CD14-positive monocyte (primary cell): ENCODE measurements around the gene LATS2. TPM values are rescaled to one million over a fixed set of nuclear protein-coding genes. Genes with fewer than 3 reads are reported as not detected.

ENCODE experiments used
- DNase-seq, 3 donors: peaks; one replicate each; pipeline ENCODE4 v3.0.0-alpha.2; 2011 to 2022
- H2AFZ ChIP-seq: 2 replicates; pipeline ENCODE4 v1.6.0; 2012; ENCODE audit warnings: mild to moderate bottlenecking, low read depth, low read length, inconsistent platforms; ENCODE audit not compliant: insufficient read depth, poor library complexity, severe bottlenecking
- H3K27ac ChIP-seq, 2 donors: 1 replicate in 1 of 2; 2 replicates in 1 of 2; pipeline ENCODE4 v1.5.1; 2012 to 2013; ENCODE audit warnings: low read length in 2 of 2, control low read depth in 1 of 2, inconsistent platforms in 1 of 2, low read depth in 1 of 2, mild to moderate bottlenecking in 1 of 2
- H3K27me3 ChIP-seq, 2 donors: one replicate each; pipeline versions ENCODE4 v1.6.0 to v1.6.1; 2011 to 2013; ENCODE audit warnings: low read length in 2 of 2; ENCODE audit not compliant: control insufficient read depth in 2 of 2, insufficient read depth in 2 of 2
- H3K36me3 ChIP-seq, 2 donors: replicated peaks in 1 of 2; 1 replicate in 1 of 2; 2 replicates in 1 of 2; pipeline versions ENCODE4 v1.5.1 to v1.6.1; 2012 to 2013; ENCODE audit warnings: low read length in 2 of 2, control low read depth in 1 of 2, inconsistent platforms in 1 of 2, mild to moderate bottlenecking in 1 of 2; ENCODE audit not compliant: insufficient read depth in 2 of 2, control insufficient read depth in 1 of 2
- H3K4me1 ChIP-seq, 2 donors: 1 replicate in 1 of 2; 2 replicates in 1 of 2; pipeline versions ENCODE4 v1.5.1 to v1.6.1; 2012 to 2013; ENCODE audit warnings: low read length in 2 of 2, control low read depth in 1 of 2, inconsistent platforms in 1 of 2, mild to moderate bottlenecking in 1 of 2, moderate library complexity in 1 of 2; ENCODE audit not compliant: insufficient read depth in 2 of 2, control insufficient read depth in 1 of 2
- H3K4me2 ChIP-seq: replicated peaks from 2 replicates; pipeline ENCODE3; 2012; ENCODE audit warnings: low read length, moderate library complexity, mild to moderate bottlenecking; ENCODE audit not compliant: poor library complexity, severe bottlenecking; ENCODE audit errors: extremely low read depth
- H3K4me3 ChIP-seq, 3 experiments: fragments of 200-600 bp in 1 of 3; sonication (generic) in 1 of 3; replicated peaks in 1 of 3; 1 replicate in 2 of 3; 2 replicates in 1 of 3; pipeline ENCODE4 v1.5.1; 2011 to 2013; ENCODE audit warnings: low read length in 3 of 3, mild to moderate bottlenecking in 3 of 3, control low read depth in 2 of 3, low read depth in 2 of 3, inconsistent platforms in 1 of 3, moderate library complexity in 1 of 3
- H3K79me2 ChIP-seq: 2 replicates; pipeline ENCODE4 v1.6.0; 2012; ENCODE audit warnings: mild to moderate bottlenecking, control low read depth, inconsistent platforms, low read length, moderate library complexity; ENCODE audit not compliant: insufficient read depth
- H3K9ac ChIP-seq: 2 replicates; pipeline ENCODE4 v1.6.0; 2017; ENCODE audit warnings: low read length, mild to moderate bottlenecking; ENCODE audit not compliant: insufficient read depth, poor library complexity, severe bottlenecking
- H3K9me3 ChIP-seq, 2 donors: replicated peaks in 1 of 2; 1 replicate in 1 of 2; 2 replicates in 1 of 2; pipeline versions ENCODE4 v1.5.1 to v1.6.1; 2012 to 2013; ENCODE audit warnings: low read length in 2 of 2, control low read depth in 1 of 2; ENCODE audit not compliant: control insufficient read depth in 1 of 2, insufficient read depth in 1 of 2
- H4K20me1 ChIP-seq: 2 replicates; pipeline ENCODE4 v1.6.0; 2012; ENCODE audit warnings: mild to moderate bottlenecking, low read length, control low read depth, moderate library complexity; ENCODE audit not compliant: insufficient read depth
- H3K27ac Mint-ChIP-seq, 7 donors: one replicate each; pipeline ENCODE4 v1.8.0; 2020; ENCODE audit warnings: mild to moderate bottlenecking in 7 of 7, mixed read lengths in 7 of 7, moderate library complexity in 6 of 7, inconsistent platforms in 2 of 7
- H3K27me3 Mint-ChIP-seq, 3 donors: one replicate each; pipeline ENCODE4 v1.8.0; 2021 to 2022; ENCODE audit warnings: low read depth in 3 of 3, mild to moderate bottlenecking in 3 of 3, mixed read lengths in 3 of 3, moderate library complexity in 3 of 3, inconsistent platforms in 1 of 3
- H3K36me3 Mint-ChIP-seq, 2 donors: one replicate each; pipeline ENCODE4 v1.8.0; 2020; ENCODE audit warnings: mixed read lengths in 2 of 2, inconsistent platforms in 1 of 2, mild to moderate bottlenecking in 1 of 2
- H3K4me1 Mint-ChIP-seq: one replicate; pipeline ENCODE4 v1.8.0; 2020; ENCODE audit warnings: mild to moderate bottlenecking, mixed read lengths
- H3K4me3 Mint-ChIP-seq, 2 donors: one replicate each; pipeline ENCODE4 v1.8.0; 2020; ENCODE audit warnings: mild to moderate bottlenecking in 2 of 2, mixed read lengths in 2 of 2, moderate library complexity in 1 of 2
- H3K9me3 Mint-ChIP-seq, 7 donors: one replicate each; pipeline ENCODE4 v1.8.0; 2020 to 2022; ENCODE audit warnings: mixed read lengths in 7 of 7, mild to moderate bottlenecking in 6 of 7, moderate library complexity in 6 of 7, inconsistent platforms in 2 of 7
- WGBS: methylation state at CpG from one replicate; pipeline ENCODE4 v1.1.5; 2013; ENCODE audit warnings: missing lambda C conversion rate; ENCODE audit not compliant: insufficient coverage; 5-methylcytosine and 5-hydroxymethylcytosine counted together
- intact Hi-C, 2 donors: fragments of 100-400 bp; cut with micrococcal nuclease; formaldehyde crosslinking; loops; one replicate each; pipeline versions ENCODE4 v1.15.0 to v1.15.1; 2023
- polyA plus RNA-seq, 3 donors: library from polyadenylated mRNA; depleted of rRNA in 1 of 3; unstranded in 2 of 3; stranded (reverse) in 1 of 3; fragments of 300-500 nt in 2 of 3; fragments of >200 nt in 1 of 3; fragmentation: Illumina TruSeq in 2 of 3; gene quantifications; 1 replicate in 2 of 3; 2 replicates in 1 of 3; pipeline ENCODE4 v1.2.3, GENCODE V29; 2012 to 2021
- TF ChIP-seq, protein P1 (sequence below): fragments of 200-600 bp; IDR thresholded peaks from one replicate; pipeline ENCODE4 v1.8.0; 2022; ENCODE audit warnings: antibody characterized with exemption, mild to moderate bottlenecking

The LATS2 gene
- polyA plus RNA-seq, 3 donors: 0.96 to 11.2 (median 1.0) TPM

DNA sequence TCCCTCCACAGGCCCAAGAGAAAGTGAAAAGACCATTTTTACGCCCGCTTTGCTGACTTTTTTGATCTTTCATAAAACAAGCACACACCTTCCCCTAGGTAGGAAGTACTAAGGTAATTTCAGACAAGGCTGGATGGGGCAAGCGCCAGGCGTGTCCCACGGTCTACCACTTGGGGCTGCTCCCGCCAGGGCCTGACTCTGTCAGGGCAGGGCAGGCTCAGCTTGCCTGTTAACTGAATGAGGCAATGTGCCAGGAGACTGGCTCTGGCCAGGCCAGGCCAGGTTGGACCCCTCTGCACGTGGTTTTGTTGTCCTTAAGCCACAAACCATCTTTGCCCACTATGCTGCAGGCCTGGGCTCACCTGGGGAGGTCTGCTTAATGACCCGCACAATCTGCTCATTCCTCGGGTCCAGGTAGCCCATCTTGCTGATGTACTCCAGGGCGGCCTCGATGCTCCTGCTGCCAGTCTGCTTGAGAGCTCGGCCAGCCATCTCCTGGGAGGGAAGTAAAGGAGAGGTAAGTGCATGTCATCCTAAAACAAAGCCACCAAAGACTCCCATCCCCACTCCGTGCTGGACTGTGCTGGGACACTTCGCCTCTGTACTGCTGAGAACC is 70.4 kb downstream of the LATS2 start:
- TF ChIP-seq, protein P1, sequence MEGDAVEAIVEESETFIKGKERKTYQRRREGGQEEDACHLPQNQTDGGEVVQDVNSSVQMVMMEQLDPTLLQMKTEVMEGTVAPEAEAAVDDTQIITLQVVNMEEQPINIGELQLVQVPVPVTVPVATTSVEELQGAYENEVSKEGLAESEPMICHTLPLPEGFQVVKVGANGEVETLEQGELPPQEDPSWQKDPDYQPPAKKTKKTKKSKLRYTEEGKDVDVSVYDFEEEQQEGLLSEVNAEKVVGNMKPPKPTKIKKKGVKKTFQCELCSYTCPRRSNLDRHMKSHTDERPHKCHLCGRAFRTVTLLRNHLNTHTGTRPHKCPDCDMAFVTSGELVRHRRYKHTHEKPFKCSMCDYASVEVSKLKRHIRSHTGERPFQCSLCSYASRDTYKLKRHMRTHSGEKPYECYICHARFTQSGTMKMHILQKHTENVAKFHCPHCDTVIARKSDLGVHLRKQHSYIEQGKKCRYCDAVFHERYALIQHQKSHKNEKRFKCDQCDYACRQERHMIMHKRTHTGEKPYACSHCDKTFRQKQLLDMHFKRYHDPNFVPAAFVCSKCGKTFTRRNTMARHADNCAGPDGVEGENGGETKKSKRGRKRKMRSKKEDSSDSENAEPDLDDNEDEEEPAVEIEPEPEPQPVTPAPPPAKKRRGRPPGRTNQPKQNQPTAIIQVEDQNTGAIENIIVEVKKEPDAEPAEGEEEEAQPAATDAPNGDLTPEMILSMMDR: peak; percentile 7
- whole genome bisulfite sequencing: 88% methylated on average over 5 of the region's 14 CpGs
- peaks cover 23% of the 10 kb centered on the region for H3K79me2 ChIP-seq

GRCh38 chr13:20989656-20990321 is 71.6 kb downstream of the LATS2 start:
- H3K27me3 Mint-ChIP-seq: peaks cover 0 to 2% (median 0%) of the 10 kb centered on the region in 3 donors
- no peak overlapping the region for H3K4me3 ChIP-seq
- no peak for DNase-seq
- H3K27ac ChIP-seq: peak overlapping the region in 1 of 2 donors; percentile 48
- H3K4me3 Mint-ChIP-seq: no peak overlapping the region
- peaks cover 49 to 79% of the 10 kb centered on the region in 2 donors for H3K36me3 ChIP-seq
- H3K36me3 Mint-ChIP-seq: peaks cover 66 to 73% of the 10 kb centered on the region in 2 donors
- H3K4me2 ChIP-seq: no peak overlapping the region
- peaks cover 14% of the 10 kb centered on the region for H3K4me1 Mint-ChIP-seq
- peak overlapping the region in 6 of 7 donors; percentile 4 to 52 (median 28) for H3K27ac Mint-ChIP-seq
- H2AFZ ChIP-seq: no peak overlapping the region
- TF ChIP-seq, protein P1: no peak
- WGBS: 92% methylated on average over 8 of the region's 9 CpGs
- peaks cover 10 to 13% of the 10 kb centered on the region in 2 donors for H3K4me1 ChIP-seq
- H3K79me2 ChIP-seq: peaks cover 19% of the 10 kb centered on the region
- H4K20me1 ChIP-seq: peaks cover 67% of the 10 kb centered on the region
- intact Hi-C loops: no loop called here
- peaks cover 0 to 7% of the 10 kb centered on the region in 2 donors for H3K9me3 ChIP-seq
- no peak overlapping the region for H3K9ac ChIP-seq
- peaks cover 0 to 8% (median 4%) of the 10 kb centered on the region in 7 donors for H3K9me3 Mint-ChIP-seq
- no peaks in the 10 kb centered on the region for H3K27me3 ChIP-seq

More for the DNA sequence above, 70.4 kb downstream of the LATS2 start:
- Histone ChIP-seq H3K9me3 (peaks cover 0 to 7% of the 10 kb centered on the region in 2 donors), H3K4me1 (peaks cover 10 to 13% of the 10 kb centered on the region in 2 donors), H3K27me3 (no peaks in the 10 kb centered on the region), H3K4me2 (no peak overlapping the region), H3K27ac (peak overlapping the region in 1 of 2 donors; percentile 5), H3K9ac (no peak overlapping the region), H4K20me1 (peaks cover 76% of the 10 kb centered on the region), H3K4me3 (no peak overlapping the region), H3K36me3 (peaks cover 47 to 77% of the 10 kb centered on the region in 2 donors), H2AFZ (no peak overlapping the region)
- no peak overlapping the region for H3K4me3 Mint-ChIP-seq
- peaks cover 0 to 2% (median 0%) of the 10 kb centered on the region in 3 donors for H3K27me3 Mint-ChIP-seq
- peaks cover 17% of the 10 kb centered on the region for H3K4me1 Mint-ChIP-seq
- H3K36me3 Mint-ChIP-seq: peaks cover 57 to 75% of the 10 kb centered on the region in 2 donors
- intact Hi-C loops: no loop called here
- peaks cover 0 to 8% (median 4%) of the 10 kb centered on the region in 7 donors for H3K9me3 Mint-ChIP-seq
- H3K27ac Mint-ChIP-seq: peak overlapping the region in 2 of 7 donors; percentile 19 to 72
- DNase-seq: no peak
